H9 (cell line): ENCODE measurements around the gene FBXO47. TPM values are rescaled to one million over a fixed set of nuclear protein-coding genes. Genes with fewer than 3 reads are reported as not detected.

Source experiments
- DNase-seq: peaks from one replicate; pipeline ENCODE4 v3.0.0-alpha.2; 2017
- H2AFZ ChIP-seq: one replicate; pipeline ENCODE4 v1.6.1; 2013; ENCODE audit warnings: mild to moderate bottlenecking, low read length, control low read depth, moderate library complexity
- H2AK5ac ChIP-seq: 2 replicates; pipeline ENCODE4 v1.6.1; 2013; ENCODE audit warnings: low read length, control low read depth, mixed read lengths; ENCODE audit not compliant: insufficient read length
- H2BK120ac ChIP-seq: one replicate; pipeline ENCODE4 v1.6.1; 2013; ENCODE audit warnings: low read depth, mild to moderate bottlenecking, low read length, control low read depth, inconsistent platforms; ENCODE audit not compliant: poor library complexity, severe bottlenecking
- H2BK12ac ChIP-seq: 2 replicates; pipeline ENCODE4 v1.6.1; 2013; ENCODE audit warnings: low read length, control low read depth, mixed read lengths, low read depth; ENCODE audit not compliant: insufficient read length
- H2BK15ac ChIP-seq: 2 replicates; pipeline ENCODE4 v1.6.1; 2013; ENCODE audit warnings: low read depth, low read length, control low read depth
- H2BK20ac ChIP-seq: one replicate; pipeline ENCODE4 v1.6.1; 2013; ENCODE audit warnings: low read depth, mild to moderate bottlenecking, low read length, control low read depth, inconsistent platforms; ENCODE audit not compliant: poor library complexity, severe bottlenecking
- H2BK5ac ChIP-seq: 2 replicates; pipeline ENCODE4 v1.6.1; 2013; ENCODE audit warnings: low read length, control low read depth, mixed read lengths; ENCODE audit not compliant: insufficient read length
- H3K14ac ChIP-seq: 2 replicates; pipeline ENCODE4 v1.6.1; 2013; ENCODE audit warnings: low read length, control low read depth; ENCODE audit not compliant: insufficient read depth
- H3K18ac ChIP-seq: 2 replicates; pipeline ENCODE4 v1.6.1; 2013; ENCODE audit warnings: low read depth, mild to moderate bottlenecking, mixed read lengths, low read length, control low read depth; ENCODE audit not compliant: insufficient read length
- H3K23ac ChIP-seq: 2 replicates; pipeline ENCODE4 v1.6.1; 2013; ENCODE audit warnings: low read length, control low read depth, mixed read lengths, low read depth; ENCODE audit not compliant: insufficient read length
- H3K23me2 ChIP-seq: 2 replicates; pipeline ENCODE4 v1.6.1; 2013; ENCODE audit warnings: low read depth, mild to moderate bottlenecking, mixed read lengths, low read length, control low read depth; ENCODE audit not compliant: insufficient read length, poor library complexity, severe bottlenecking
- H3K27ac ChIP-seq: 2 replicates; pipeline ENCODE4 v1.5.1; 2013; ENCODE audit warnings: low read length, control low read depth, mixed read lengths, low read depth; ENCODE audit not compliant: insufficient read length
- H3K27me3 ChIP-seq: 2 replicates; pipeline ENCODE4 v1.6.1; 2013; ENCODE audit warnings: low read length, control low read depth, inconsistent platforms; ENCODE audit not compliant: insufficient read depth
- H3K4ac ChIP-seq: 2 replicates; pipeline ENCODE4 v1.6.1; 2013; ENCODE audit warnings: low read depth, mild to moderate bottlenecking, control low read depth, inconsistent platforms, low read length, moderate library complexity
- H3K4me1 ChIP-seq: 2 replicates; pipeline ENCODE4 v1.6.1; 2013; ENCODE audit warnings: low read length, control low read depth, inconsistent platforms; ENCODE audit not compliant: insufficient read depth
- H3K4me2 ChIP-seq: 2 replicates; pipeline ENCODE4 v1.6.1; 2013; ENCODE audit warnings: low read length, control low read depth, mixed read lengths; ENCODE audit not compliant: insufficient read length, insufficient read depth
- H3K56ac ChIP-seq: 2 replicates; pipeline ENCODE4 v1.6.1; 2013; ENCODE audit warnings: low read depth, mild to moderate bottlenecking, mixed read lengths, low read length, control low read depth; ENCODE audit not compliant: insufficient read length
- H3K79me1 ChIP-seq: 2 replicates; pipeline ENCODE4 v1.6.1; 2013; ENCODE audit warnings: low read depth, mild to moderate bottlenecking, moderate library complexity, low read length, control low read depth, inconsistent platforms; ENCODE audit not compliant: insufficient read depth, poor library complexity, severe bottlenecking
- H3K79me2 ChIP-seq: 2 replicates; pipeline ENCODE4 v1.6.1; 2013; ENCODE audit warnings: low read length, control low read depth, inconsistent platforms; ENCODE audit not compliant: insufficient read depth
- H3K9ac ChIP-seq: 2 replicates; pipeline ENCODE4 v1.6.1; 2013; ENCODE audit warnings: low read length, control low read depth, mixed read lengths; ENCODE audit not compliant: insufficient read length; ENCODE audit errors: extremely low read depth
- H3K9me3 ChIP-seq: one replicate; pipeline ENCODE4 v1.6.1; 2013; ENCODE audit warnings: low read depth, low read length, inconsistent platforms; ENCODE audit not compliant: control insufficient read depth
- H3T11ph ChIP-seq: one replicate; pipeline ENCODE4 v1.6.1; 2013; ENCODE audit warnings: mild to moderate bottlenecking, low read length, control low read depth, inconsistent platforms
- H4K20me1 ChIP-seq: one replicate; pipeline ENCODE4 v1.6.1; 2013; ENCODE audit not compliant: control insufficient read depth, insufficient read length, insufficient read depth
- H4K5ac ChIP-seq: 2 replicates; pipeline ENCODE4 v1.6.1; 2013; ENCODE audit warnings: low read depth, mild to moderate bottlenecking, mixed read lengths, low read length, control low read depth; ENCODE audit not compliant: insufficient read length
- H4K8ac ChIP-seq: replicated peaks from 2 replicates; pipeline ENCODE4 v1.6.1; 2013; ENCODE audit warnings: low read length, control low read depth, mixed read lengths, low read depth; ENCODE audit not compliant: insufficient read length
- H4K91ac ChIP-seq: 2 replicates; pipeline ENCODE4 v1.6.1; 2013; ENCODE audit warnings: low read depth, mild to moderate bottlenecking, moderate library complexity, mixed read lengths, low read length, control low read depth; ENCODE audit not compliant: insufficient read length
- H3K27ac Mint-ChIP-seq, 3 experiments: 2 replicates in 2 of 3; 3 replicates in 1 of 3; pipeline ENCODE4 v1.8.0; 2020 to 2021; ENCODE audit warnings: mixed read lengths in 3 of 3, mild to moderate bottlenecking in 1 of 3, moderate library complexity in 1 of 3
- H3K27me3 Mint-ChIP-seq: 2 replicates; pipeline ENCODE4 v1.8.0; 2021; ENCODE audit warnings: low read depth, mild to moderate bottlenecking, moderate library complexity, mixed read lengths
- H3K36me3 Mint-ChIP-seq, 3 experiments: 2 replicates in 2 of 3; 3 replicates in 1 of 3; pipeline ENCODE4 v1.8.0; 2020 to 2021; ENCODE audit warnings: low read depth in 3 of 3, mixed read lengths in 3 of 3; ENCODE audit not compliant: insufficient read depth in 1 of 3
- H3K4me1 Mint-ChIP-seq, 2 experiments: 2 replicates each; pipeline ENCODE4 v1.8.0; 2020; ENCODE audit warnings: mixed read lengths in 2 of 2
- H3K4me3 Mint-ChIP-seq, 2 experiments: 2 replicates in 1 of 2; 3 replicates in 1 of 2; pipeline ENCODE4 v1.8.0; 2020 to 2021; ENCODE audit warnings: mild to moderate bottlenecking in 2 of 2, mixed read lengths in 2 of 2, moderate library complexity in 1 of 2
- H3K9me3 Mint-ChIP-seq, 2 experiments: 2 replicates in 1 of 2; 3 replicates in 1 of 2; pipeline ENCODE4 v1.8.0; 2020; ENCODE audit warnings: mild to moderate bottlenecking in 2 of 2, mixed read lengths in 2 of 2, moderate library complexity in 1 of 2
- WGBS: extraction: QIAGEN DNeasy Blood & Tissue Kit; methylation state at CpG from one replicate; pipeline ENCODE4 v1.1.7; 2013; ENCODE audit warnings: missing lambda C conversion rate, low lambda C conversion rate, mixed read lengths; ENCODE audit not compliant: insufficient read length; ENCODE audit errors: extremely low coverage; 5-methylcytosine and 5-hydroxymethylcytosine counted together
- total RNA-seq: library from RNA; stranded (reverse); gene quantifications from 2 replicates; pipeline ENCODE4 v1.2.1, GENCODE V29; 2021
- TF ChIP-seq, protein P1 (sequence below): fragments of 200-600 bp; sonication (generic); conservative IDR thresholded peaks from 3 replicates; pipeline ENCODE4 v1.8.0; 2021; ENCODE audit warnings: antibody characterized with exemption, mild to moderate bottlenecking

The FBXO47 gene
- total RNA-seq, 1 experiment from 2014 or later: not detected

DNA sequence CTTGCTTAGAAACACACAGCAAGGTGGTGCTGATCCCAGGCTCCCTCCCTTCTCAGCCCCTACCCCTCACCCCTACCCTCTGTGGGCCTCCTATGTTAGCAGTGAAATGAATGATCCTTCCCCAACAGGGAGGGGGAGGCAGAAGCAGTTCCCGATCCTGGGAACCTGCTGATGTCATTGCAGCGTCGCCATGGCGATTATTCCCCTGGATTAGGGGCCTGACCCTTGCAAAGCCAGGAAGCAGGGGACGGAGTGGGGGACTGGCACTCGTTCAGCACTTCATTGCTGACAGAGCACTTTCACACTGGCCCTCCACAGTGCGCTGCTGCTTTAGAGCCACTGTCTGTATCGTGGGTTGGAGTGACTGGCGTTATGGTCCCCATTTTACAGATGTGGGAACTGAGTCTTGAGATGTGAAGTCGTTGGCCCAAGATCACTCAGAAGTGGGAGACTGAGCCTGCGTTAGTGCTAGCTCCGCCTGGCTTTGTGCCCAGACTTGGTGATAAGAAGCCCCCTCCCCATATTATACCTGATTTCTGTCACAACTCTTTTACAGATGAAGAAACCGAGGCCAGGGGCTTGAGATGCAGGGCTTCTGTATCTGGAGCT is 70.8 kb downstream of the FBXO47 start:
- H3K4me1 Mint-ChIP-seq: peaks cover 19 to 27% of the 10 kb centered on the region in 2 experiments
- Histone ChIP-seq H3K4me1 (no peaks in the 10 kb centered on the region), H3K23ac (no peak overlapping the region), H2BK20ac (no peak overlapping the region), H4K5ac (no peak overlapping the region), H3K4me2 (no peak overlapping the region), H4K91ac (no peak overlapping the region), H2BK15ac (no peak overlapping the region), H3K18ac (no peak overlapping the region), H2BK5ac (no peak overlapping the region), H3K27me3 (no peaks in the 10 kb centered on the region), H3K79me2 (no peaks in the 10 kb centered on the region), H2AFZ (no peak overlapping the region), H3K56ac (no peak overlapping the region), H3K14ac (no peak overlapping the region), H4K20me1 (no peaks in the 10 kb centered on the region), H3T11ph (no peak overlapping the region), H2AK5ac (no peak overlapping the region), H3K23me2 (no peaks in the 10 kb centered on the region), H3K79me1 (no peaks in the 10 kb centered on the region), H3K4ac (no peak overlapping the region), H3K9ac (no peak overlapping the region), H2BK120ac (no peak overlapping the region), H3K9me3 (no peaks in the 10 kb centered on the region), H2BK12ac (no peak overlapping the region), H4K8ac (no peak overlapping the region), H3K27ac (no peak overlapping the region)
- H3K27ac Mint-ChIP-seq: peak overlapping the region in 2 of 3 experiments; percentile 80 to 85; a peak in 3 of 7 replicates
- no peak overlapping the region for H3K4me3 Mint-ChIP-seq
- no peaks in the 10 kb centered on the region for H3K27me3 Mint-ChIP-seq
- TF ChIP-seq, protein P1, sequence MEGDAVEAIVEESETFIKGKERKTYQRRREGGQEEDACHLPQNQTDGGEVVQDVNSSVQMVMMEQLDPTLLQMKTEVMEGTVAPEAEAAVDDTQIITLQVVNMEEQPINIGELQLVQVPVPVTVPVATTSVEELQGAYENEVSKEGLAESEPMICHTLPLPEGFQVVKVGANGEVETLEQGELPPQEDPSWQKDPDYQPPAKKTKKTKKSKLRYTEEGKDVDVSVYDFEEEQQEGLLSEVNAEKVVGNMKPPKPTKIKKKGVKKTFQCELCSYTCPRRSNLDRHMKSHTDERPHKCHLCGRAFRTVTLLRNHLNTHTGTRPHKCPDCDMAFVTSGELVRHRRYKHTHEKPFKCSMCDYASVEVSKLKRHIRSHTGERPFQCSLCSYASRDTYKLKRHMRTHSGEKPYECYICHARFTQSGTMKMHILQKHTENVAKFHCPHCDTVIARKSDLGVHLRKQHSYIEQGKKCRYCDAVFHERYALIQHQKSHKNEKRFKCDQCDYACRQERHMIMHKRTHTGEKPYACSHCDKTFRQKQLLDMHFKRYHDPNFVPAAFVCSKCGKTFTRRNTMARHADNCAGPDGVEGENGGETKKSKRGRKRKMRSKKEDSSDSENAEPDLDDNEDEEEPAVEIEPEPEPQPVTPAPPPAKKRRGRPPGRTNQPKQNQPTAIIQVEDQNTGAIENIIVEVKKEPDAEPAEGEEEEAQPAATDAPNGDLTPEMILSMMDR: no peak
- peak; percentile 67 for DNase-seq
- WGBS: no CpG with 5 or more reads among the region's 13 CpGs
- H3K9me3 Mint-ChIP-seq: no peaks in the 10 kb centered on the region
- H3K36me3 Mint-ChIP-seq: peaks cover 5 to 46% (median 38%) of the 10 kb centered on the region in 3 experiments; a peak in 5 of 7 replicates
